Pericardium fibroblast (primary cell): ENCODE measurements around the gene GPR137C. TPM values are rescaled to one million over a fixed set of nuclear protein-coding genes. Genes with fewer than 3 reads are reported as not detected.

Experiments used
- total RNA-seq: library from RNA; depleted of rRNA; stranded (reverse); fragments of >200 nt; gene quantifications from 2 replicates; pipeline ENCODE4 v1.2.3, GENCODE V29; 2015

The GPR137C gene
- 0.17 and 0.58 TPM in 2 replicates for total RNA-seq

DNA sequence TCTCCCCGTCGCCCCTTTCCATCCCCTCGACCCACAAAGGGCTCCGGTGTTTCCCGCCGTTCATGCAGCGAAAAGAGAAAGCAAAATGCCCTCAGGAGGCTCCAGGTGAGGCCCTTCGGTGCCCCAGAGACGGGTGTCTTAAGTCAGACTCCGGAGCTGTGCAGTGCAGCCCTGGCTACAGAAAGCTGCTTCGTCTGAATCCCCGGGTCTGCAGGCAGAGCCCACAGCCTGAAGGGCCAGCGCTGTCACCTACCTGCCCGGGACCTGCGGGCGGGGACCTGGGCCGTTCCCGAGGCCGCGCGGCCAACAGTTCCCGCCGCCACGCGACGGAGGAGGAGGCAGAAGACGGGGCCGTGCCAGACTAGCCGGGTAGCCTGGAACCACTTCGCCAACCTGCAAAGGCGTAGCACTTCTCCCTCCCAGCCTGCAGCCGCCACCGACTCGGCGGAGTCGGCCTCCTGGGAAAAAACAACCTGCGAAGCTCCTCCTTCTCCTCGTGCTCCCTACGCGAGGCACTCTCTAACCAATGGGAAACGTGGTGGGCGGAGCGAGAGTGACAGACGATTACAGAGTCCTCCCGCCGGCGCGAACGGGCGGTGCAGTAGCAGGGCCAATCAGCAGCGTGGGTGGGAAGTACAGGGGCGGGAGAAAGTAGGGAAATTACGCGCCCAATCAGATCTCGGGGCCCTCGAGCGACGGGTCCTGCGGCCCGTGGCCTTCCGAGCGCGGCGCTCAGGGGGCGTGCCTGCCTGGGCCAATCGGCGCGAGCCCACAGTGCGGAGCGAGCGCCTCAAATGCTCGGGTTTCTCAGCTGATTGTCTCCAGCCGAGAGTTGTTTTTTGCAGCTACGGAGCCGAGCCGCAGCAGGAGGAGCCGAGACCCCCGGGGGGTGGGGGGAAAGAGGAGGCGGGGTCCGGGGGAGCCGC lies at the start of gene GPR137C, which contains the start of gene TXNDC16:
TSS of gene GPR137C (plus strand) at position 774 of the 926 bp plus-strand sequence. CDS start 312 bp downstream, outside the sequence.
TSS of gene TXNDC16 (minus strand) at position 443 of the 926 bp plus-strand sequence. CDS start 8,948 bp downstream, outside the sequence.

Other genes starting within 250 kb of the GPR137C start
- gene PTGER2, start 238.5 kb upstream of the GPR137C start, total RNA-seq, result 3.2 and 9.4 TPM in 2 replicates
- 5.1 and 8.9 TPM in 2 replicates for gene TXNDC16, start 331 bp upstream of the GPR137C start, total RNA-seq
- 50.3 and 51.7 TPM in 2 replicates for gene ERO1A, start 142.7 kb downstream of the GPR137C start, total RNA-seq
- 39.2 and 40.8 TPM in 2 replicates for gene PSMC6, start 154.4 kb downstream of the GPR137C start, total RNA-seq
- gene STYX, start 177.3 kb downstream of the GPR137C start, total RNA-seq, result 11.4 and 14.4 TPM in 2 replicates
- gene GNPNAT1, start 238.8 kb downstream of the GPR137C start, total RNA-seq, result 19.3 and 21.8 TPM in 2 replicates